IPS-NIHi7 (cell line): ENCODE results near the gene VPS54.

Source experiments
- DNase-seq: peaks from one replicate; pipeline ENCODE4 v3.0.0; 2012; ENCODE audit warnings: mixed read lengths; ENCODE audit errors: extremely low spot score

Gene VPS54

DNA sequence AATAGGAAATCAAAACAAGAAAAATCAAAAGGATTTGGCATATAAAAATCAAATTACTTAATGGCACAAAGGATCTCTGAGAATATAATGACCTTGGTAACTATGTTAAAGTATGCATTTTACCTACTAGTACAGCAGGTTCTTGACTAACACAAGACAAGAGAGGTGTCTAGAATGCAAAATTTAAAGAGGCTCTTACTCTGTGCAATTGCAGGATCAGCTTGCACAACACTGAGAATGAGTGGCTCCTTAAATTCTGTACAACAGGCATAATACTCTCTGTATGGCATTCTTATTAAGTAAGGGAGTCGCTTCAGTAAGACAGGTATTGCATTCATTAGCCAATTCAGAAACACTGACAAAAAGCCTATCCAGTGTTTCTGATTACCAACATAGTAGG, 104.9 kb downstream of the VPS54 start:
- no peak for DNase-seq

DNA sequence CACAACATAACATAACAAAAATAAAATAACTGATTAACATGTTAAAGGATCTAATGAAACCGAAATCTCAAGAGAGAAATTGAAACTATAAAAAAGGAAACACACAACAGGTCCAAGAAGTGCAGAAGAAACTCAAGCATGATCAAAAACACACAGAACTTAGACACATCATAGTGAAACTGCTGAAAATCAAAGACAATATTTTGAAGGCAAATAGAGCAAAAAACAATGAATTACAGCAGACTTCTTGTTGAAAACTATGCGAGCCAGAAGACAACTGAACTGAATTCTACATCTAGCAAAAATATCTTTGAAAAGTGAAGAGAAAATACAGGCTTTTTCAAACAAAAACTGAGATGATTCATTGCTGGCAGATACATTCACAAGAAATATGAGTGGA, 116.2 kb downstream of the VPS54 start:
- DNase-seq = no peak

- no peak for DNase-seq
Measured at GRCh38 chr2:63902149-63902548, 117.1 kb downstream of the VPS54 start.

DNA sequence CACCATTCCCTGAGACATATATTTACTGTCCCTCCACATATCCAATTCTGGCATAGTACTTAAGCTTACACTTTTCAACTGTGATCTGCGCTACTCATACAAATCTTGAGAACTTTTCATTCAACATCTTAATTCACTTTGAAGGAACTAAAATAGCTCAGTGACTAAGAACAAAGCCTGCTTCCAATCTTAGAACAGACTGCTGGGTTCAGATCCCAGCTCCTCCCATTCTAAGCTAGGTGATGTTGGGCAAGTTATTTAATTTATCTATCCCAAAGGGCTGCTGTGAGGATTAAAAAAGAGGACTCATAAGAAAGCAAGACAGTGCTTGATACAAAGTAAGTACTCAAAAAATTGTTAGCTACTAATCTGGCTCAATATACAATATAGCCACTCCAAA, 119.6 kb downstream of the VPS54 start:
- DNase-seq = no peak

DNA sequence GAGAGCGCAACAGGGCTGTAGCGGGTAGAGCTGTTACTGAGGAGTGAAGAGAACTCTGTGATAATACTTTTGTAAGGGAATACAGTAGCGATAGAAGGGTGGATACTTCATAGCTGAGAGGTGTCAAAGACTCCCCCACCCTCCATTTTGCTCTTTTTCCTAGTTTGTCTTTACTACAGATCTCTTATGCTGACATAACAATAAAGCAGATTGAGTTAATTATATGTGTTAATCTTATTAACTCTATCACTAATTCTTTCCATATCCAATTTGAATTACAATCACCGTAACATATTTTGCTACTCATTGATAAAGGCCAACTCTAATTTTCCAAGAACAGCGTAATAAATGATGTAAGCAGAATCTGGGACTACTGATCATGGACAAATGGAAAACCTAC, 120.4 kb downstream of the VPS54 start:
- DNase-seq = no peak

- DNase-seq = no peak
Measured at GRCh38 chr2:63894167-63894566, 125.1 kb downstream of the VPS54 start.

DNA sequence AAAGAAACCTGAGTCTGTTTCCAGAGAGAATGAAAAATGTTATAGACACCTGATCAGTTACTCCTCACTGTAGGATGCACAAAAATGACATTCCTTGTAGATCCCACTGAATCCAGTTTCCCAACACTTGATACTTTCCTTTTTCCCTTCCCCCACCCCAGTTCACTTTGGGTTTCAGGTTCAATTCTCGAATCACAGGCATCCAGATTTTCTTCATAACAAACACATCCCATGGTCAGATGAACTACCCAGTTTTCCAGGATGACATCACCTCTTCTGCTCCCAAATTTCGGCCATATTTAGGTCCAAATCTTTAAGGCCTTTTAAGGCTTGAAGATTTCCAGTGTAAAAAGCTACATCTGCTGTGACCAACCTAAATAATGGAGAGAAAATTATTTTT, 126.1 kb downstream of the VPS54 start:
- no peak for DNase-seq

DNA sequence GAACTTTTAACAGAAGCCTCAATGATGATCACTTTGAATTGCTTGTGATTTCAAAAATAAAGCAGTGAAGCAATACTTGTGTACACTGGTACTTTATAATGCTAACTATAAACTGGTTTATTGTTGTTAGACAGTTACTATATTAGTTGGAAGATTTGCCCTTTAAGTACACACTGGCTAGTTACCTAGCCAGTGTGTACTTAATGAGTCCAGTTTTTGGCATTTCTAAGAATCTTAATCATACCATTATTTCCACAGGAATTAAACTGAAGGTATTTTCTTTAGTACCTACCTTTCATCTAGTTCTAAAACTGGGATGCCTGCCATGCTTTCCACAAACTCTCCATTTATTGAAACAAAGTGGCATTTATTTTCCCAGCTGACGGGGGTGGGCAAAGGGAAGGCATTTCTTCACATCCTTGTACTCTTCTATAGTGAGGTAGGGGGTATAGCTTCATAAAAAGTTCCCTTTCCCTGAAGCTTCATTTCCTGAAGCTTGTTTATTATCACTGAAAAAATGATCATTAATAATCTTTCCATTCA, 127.7 kb downstream of the VPS54 start:
- DNase-seq = no peak

- DNase-seq = no peak
Measured at GRCh38 chr2:63890678-63891077, 128.6 kb downstream of the VPS54 start.

GRCh38 chr2:63888490-63889402, 130.5 kb downstream of the VPS54 start:
- peak; percentile 58 for DNase-seq

GRCh38 chr2:63888053-63888452, 131.2 kb downstream of the VPS54 start:
- no peak for DNase-seq

DNA sequence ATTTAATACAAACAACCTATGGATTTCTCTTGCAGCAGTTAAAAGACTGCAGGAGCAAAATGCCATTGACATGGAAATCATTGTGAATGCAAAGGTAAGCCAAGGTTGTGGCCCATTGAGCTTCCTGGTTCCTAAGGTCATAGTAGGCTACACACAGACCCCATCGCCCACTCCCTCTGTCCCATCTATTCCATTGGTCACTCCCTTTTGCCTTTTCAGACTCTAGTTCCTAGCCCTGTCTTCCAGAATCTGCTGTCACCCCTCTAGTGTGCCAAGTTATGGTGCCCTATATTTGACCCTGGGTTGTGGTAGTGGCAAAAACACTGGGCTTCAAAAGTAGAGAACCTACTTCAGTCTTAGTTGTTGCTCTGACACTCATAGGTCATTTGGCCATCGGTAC, 132.8 kb downstream of the VPS54 start:
- no peak for DNase-seq

GRCh38 chr2:63882395-63883105, 136.7 kb downstream of the VPS54 start:
- no peak for DNase-seq

GRCh38 chr2:63881205-63881604, 138.0 kb downstream of the VPS54 start:
- DNase-seq = no peak

DNA sequence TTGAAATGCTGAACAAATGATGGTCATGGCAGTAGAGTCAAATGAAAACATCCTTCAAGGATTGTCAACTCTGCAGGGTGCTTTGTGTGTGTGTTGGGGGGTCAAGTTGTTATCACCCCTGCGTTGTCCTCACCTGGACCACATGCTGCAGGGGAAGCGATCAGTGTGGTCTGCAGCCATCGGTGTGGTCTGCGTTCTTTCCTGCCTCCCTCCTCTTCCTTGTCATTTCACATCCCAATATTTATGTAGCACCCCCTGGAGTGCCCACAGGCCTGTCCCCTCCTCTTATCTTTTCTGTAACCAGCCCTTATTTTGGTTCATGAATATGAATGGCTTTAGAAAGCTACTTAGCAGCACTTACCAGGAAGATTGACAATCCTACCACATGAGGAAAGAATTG, 138.6 kb downstream of the VPS54 start:
- peak; percentile 17 for DNase-seq

GRCh38 chr2:63879876-63880433, 139.3 kb downstream of the VPS54 start:
- DNase-seq = no peak

- no peak for DNase-seq
Measured at GRCh38 chr2:63878486-63878885, 140.7 kb downstream of the VPS54 start.

DNA sequence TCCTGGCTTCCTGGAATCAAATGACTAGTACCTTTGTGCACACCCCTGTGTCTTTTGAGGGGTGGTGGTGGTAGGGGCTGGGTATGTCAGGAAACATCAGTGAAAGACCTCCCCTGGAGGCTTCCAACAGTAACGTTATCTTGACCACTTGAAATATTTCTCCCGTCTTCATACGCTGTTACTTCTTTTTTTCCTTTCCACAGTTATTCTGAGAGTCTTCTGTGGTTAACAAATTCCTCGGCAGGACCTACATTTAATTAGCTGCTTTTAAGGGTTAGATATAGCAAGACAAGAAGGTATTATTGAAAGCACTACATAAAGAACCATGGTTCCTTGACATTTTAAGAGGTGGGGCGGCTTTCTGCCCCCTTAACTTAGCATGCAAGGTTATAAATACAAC, 142.9 kb downstream of the VPS54 start:
- DNase-seq = no peak

GRCh38 chr2:63875559-63876245, 143.5 kb downstream of the VPS54 start:
- no peak for DNase-seq

- DNase-seq = no peak
Measured at GRCh38 chr2:63875131-63875527, 144.1 kb downstream of the VPS54 start.

GRCh38 chr2:63874204-63875130, 144.8 kb downstream of the VPS54 start:
- no peak for DNase-seq
